Measurements from ENCODE around the gene FKBP2. TPM values are rescaled to one million over a fixed set of nuclear protein-coding genes. Genes with fewer than 3 reads are reported as not detected.

Gene FKBP2
- total and polyA plus RNA-seq, 2 of the 13 experiments (the other 11 are each of a cell fraction or from before 2014, with no cell fraction given) = 30.1 to 53.3 TPM

DNA sequence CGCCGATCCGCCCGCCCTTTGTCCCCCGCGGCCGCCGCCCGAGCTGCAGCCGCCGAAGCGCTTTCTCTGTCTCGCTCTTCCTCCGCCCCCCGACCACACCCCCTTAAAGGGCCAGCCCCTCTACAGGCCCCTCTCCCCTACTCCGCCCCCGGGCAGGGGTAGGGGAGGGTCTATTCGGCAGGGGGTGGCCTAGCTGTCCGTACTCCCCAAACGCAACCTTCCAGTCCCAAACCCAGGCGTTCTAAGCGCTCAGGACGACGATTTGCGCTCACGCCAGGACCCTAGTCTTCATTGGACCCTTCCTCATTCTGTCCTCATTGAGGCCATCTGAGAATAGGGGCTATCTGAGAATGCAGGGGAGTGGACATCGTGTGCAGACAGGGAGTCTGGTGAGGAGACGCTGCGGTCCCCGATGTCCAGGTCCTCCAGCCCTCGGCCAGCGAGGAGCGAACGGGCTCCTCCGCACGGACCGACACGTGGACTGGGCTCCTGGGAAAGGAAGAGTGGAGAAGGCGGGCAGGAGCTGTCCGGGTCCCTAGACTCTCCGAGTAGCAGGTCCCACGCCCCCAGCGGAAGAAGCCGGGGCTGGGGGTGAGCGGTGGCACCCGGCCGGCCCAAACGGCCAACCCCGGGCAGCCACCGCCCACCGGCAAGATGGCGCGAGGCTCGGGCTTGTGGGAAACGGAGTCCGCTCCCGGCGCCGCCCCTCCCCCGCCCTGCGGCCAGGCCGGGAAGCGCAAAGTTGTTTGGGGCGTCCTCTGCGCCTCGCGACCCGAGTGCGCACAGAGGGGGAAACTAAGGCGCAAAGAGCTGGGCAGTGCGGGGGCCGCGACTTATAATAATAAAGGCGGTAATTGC, 6.2 kb downstream of the FKBP2 start, which contains the start of gene PPP1R14B (continued):
- TF ChIP-seq, protein P1, sequence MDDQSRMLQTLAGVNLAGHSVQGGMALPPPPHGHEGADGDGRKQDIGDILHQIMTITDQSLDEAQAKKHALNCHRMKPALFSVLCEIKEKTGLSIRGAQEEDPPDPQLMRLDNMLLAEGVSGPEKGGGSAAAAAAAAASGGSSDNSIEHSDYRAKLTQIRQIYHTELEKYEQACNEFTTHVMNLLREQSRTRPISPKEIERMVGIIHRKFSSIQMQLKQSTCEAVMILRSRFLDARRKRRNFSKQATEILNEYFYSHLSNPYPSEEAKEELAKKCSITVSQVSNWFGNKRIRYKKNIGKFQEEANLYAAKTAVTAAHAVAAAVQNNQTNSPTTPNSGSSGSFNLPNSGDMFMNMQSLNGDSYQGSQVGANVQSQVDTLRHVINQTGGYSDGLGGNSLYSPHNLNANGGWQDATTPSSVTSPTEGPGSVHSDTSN (CRISPR knock-in tag; IDR thresholded peaks at IDR 0.05; ENCODE audit: borderline replicate concordance) = no peak
- TF ChIP-seq ZMYM4 (CRISPR knock-in tag; IDR thresholded peaks at IDR 0.05) (no peak), ERF (CRISPR knock-in tag; IDR thresholded peaks at IDR 0.05) (no peak; the same call in 1 of the 2 replicates), KDM1A (CRISPR knock-in tag; IDR thresholded peaks at IDR 0.05) (no peak), CBX5 (CRISPR knock-in tag; IDR thresholded peaks at IDR 0.05; ENCODE audit: borderline replicate concordance) (no peak), SP4 (CRISPR knock-in tag; IDR thresholded peaks at IDR 0.05) (peak; percentile 70), MAFG (CRISPR knock-in tag; IDR thresholded peaks at IDR 0.05) (no peak), NFYB (CRISPR knock-in tag; IDR thresholded peaks at IDR 0.05) (peak; percentile 41; the same call in 1 of the 2 replicates), ZNF329 (CRISPR knock-in tag; IDR thresholded peaks at IDR 0.05; ENCODE audit: low read depth) (no peak), ZFX (CRISPR knock-in tag; IDR thresholded peaks at IDR 0.05; ENCODE audit: low read depth) (peak; percentile 84), TBX2 (CRISPR knock-in tag; IDR thresholded peaks at IDR 0.05; ENCODE audit: borderline replicate concordance) (peak; percentile 80), ELF1 (CRISPR knock-in tag; IDR thresholded peaks at IDR 0.05) (0 out of 2 replicates have a peak, but pooled peaks have one; percentile 8), ZNF761 (CRISPR knock-in tag; conservative IDR thresholded peaks at IDR 0.05) (no peak), ZNF121 (CRISPR knock-in tag; IDR thresholded peaks at IDR 0.05) (no peak), MTF1 (CRISPR knock-in tag; IDR thresholded peaks at IDR 0.05) (no peak), TIGD3 (CRISPR knock-in tag; IDR thresholded peaks at IDR 0.05; ENCODE audit: borderline replicate concordance) (no peak; the same call in 1 of the 2 replicates), NCOA5 (CRISPR knock-in tag; IDR thresholded peaks at IDR 0.05) (no peak), ZSCAN30 (CRISPR knock-in tag; IDR thresholded peaks at IDR 0.05) (no peak), FIP1L1 (IDR thresholded peaks at IDR 0.05; ENCODE audit: borderline replicate concordance, insufficient read depth, low read depth, low read length) (no peak), ZSCAN29 (CRISPR knock-in tag; conservative IDR thresholded peaks at IDR 0.05) (no peak), ZNF234 (CRISPR knock-in tag; conservative IDR thresholded peaks at IDR 0.05) (no peak)
- TF ChIP-seq, protein P2, sequence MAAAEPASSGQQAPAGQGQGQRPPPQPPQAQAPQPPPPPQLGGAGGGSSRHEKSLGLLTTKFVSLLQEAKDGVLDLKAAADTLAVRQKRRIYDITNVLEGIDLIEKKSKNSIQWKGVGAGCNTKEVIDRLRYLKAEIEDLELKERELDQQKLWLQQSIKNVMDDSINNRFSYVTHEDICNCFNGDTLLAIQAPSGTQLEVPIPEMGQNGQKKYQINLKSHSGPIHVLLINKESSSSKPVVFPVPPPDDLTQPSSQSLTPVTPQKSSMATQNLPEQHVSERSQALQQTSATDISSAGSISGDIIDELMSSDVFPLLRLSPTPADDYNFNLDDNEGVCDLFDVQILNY (CRISPR knock-in tag; conservative IDR thresholded peaks at IDR 0.05) = no peak; the same call in 1 of the 2 replicates
- TF ChIP-seq, protein P3, sequence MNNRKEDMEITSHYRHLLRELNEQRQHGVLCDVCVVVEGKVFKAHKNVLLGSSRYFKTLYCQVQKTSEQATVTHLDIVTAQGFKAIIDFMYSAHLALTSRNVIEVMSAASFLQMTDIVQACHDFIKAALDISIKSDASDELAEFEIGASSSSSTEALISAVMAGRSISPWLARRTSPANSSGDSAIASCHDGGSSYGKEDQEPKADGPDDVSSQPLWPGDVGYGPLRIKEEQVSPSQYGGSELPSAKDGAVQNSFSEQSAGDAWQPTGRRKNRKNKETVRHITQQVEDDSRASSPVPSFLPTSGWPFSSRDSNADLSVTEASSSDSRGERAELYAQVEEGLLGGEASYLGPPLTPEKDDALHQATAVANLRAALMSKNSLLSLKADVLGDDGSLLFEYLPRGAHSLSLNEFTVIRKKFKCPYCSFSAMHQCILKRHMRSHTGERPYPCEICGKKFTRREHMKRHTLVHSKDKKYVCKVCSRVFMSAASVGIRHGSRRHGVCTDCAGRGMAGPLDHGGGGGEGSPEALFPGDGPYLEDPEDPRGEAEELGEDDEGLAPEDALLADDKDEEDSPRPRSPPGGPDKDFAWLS (CRISPR knock-in tag; IDR thresholded peaks at IDR 0.05; ENCODE audit: borderline replicate concordance) = no peak

All from HepG2 (cell line).